Measurements from ENCODE around the gene HRH2. TPM values are rescaled to one million over a fixed set of nuclear protein-coding genes. Genes with fewer than 3 reads are reported as not detected.
"Not testable (repeated sequence)": the region's sequence is repeated elsewhere in the genome, so short reads cannot be mapped to it uniquely, and the experiment has no call there.

Gene HRH2
- total RNA-seq, 1 experiment from 2014 or later, result not detected

DNA sequence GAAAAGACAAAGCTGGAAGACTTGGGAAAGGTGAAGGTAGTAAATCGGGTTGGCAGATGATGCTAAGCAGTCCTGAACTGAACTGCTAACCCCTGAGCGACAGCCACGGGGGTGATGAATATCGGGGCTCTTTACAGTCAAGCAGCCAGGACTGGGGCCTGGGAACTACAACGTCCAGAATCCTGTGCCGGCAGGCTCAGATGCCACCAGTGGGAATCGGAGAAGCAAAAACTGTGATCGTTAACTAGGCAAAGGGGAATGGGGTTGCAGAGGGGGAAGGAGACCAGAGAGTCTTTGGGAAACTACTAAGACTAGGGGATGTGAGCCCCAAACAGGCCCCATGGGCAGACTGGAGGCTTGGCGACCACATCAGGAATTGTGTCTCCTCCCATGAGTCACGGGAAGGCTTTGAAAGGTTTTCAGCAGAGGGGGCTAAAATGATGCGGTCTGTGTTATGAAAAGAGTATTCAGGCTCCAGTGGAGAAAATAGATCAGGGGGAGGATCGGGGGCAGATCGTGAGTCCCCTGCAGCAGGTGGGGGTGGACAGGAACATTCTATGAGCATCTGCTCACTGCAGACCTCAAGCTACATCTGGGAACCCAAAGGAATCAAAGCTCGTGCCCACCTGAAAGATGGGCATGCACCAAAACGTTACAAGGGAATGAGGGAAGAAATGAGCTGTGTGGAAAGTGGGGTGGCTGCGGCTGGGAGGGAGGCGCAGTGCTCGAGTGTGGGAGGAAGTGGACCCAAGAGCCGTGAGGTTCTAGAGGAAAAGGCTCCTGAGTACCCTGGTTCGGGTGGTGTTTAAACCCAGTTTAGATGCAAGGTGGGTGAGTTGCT, 53.8 kb downstream of the HRH2 start:
- Histone ChIP-seq H3K27ac (no peak overlapping the region), H3K27me3 (replicated peaks) (peaks cover 20% of the 10 kb centered on the region), H3K4me1 (replicated peaks) (no peaks in the 10 kb centered on the region), H3K4me3 (no peak overlapping the region), H3K9me3 (replicated peaks) (no peaks in the 10 kb centered on the region), H3K36me3 (no peaks in the 10 kb centered on the region)
- DNase-seq (ENCODE audit: low read depth in 1 of 2, low spot score in 2 of 2), result peak in 1 of 2 experiments; percentile 38

DNA sequence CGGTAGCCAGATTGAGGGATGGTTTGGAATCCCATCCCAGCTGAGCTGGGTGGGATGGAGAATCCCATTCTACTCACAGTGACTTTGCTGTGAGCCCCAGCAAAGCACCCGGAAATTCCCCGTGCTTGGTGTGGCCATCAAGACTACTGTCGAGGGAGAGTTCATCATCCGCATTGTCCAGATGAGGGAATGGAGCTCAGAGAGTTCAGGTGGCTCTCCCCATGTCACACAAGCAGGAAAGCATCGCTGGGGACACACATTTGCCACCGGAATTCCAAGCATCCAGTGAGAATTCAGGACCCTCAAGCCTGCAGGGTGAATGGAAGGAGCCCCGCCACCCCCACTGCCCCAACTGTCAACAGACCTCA, 54.4 kb downstream of the HRH2 start:
- DNase-seq (ENCODE audit: low read depth in 1 of 2, low spot score in 2 of 2), result no peak

DNA sequence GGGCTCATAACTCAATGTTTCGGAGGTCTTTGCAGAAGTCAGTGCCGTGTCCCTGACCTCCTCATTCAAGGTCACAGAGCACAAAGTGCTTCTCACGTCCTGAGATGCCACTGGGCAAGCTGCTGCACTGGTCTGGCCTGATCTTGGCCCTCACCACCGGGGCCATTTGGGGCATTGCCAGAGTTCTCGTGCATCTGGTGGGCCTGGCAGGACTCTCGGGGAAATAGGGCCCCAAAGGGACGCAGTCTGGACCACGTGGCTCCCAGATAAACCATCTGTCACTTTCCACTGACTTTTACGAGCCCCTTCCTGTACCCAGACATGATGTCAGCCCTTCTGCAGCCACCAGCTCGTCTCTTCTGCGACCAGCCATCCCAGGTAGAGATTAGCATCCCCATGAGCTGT, 54.8 kb downstream of the HRH2 start:
- no peaks in the 10 kb centered on the region for H3K4me1 ChIP-seq (replicated peaks)
- peaks cover 20% of the 10 kb centered on the region for H3K27me3 ChIP-seq (replicated peaks)
- H3K9me3 ChIP-seq (replicated peaks), result no peaks in the 10 kb centered on the region
- no peak for DNase-seq (ENCODE audit: low read depth in 1 of 2, low spot score in 2 of 2)
- no peak overlapping the region for H3K27ac ChIP-seq
- no peak overlapping the region for H3K4me3 ChIP-seq
- H3K36me3 ChIP-seq, result no peaks in the 10 kb centered on the region

More for the DNA sequence above, 54.4 kb downstream of the HRH2 start:
- no peaks in the 10 kb centered on the region for H3K9me3 ChIP-seq (replicated peaks)
- H3K27ac ChIP-seq, result no peak overlapping the region
- H3K36me3 ChIP-seq, result no peaks in the 10 kb centered on the region
- H3K27me3 ChIP-seq (replicated peaks), result peaks cover 20% of the 10 kb centered on the region
- H3K4me3 ChIP-seq, result no peak overlapping the region
- H3K4me1 ChIP-seq (replicated peaks), result no peaks in the 10 kb centered on the region

GRCh38 chr5:175713930-175714329, 56.1 kb downstream of the HRH2 start:
- H3K4me1 ChIP-seq (replicated peaks), result no peaks in the 10 kb centered on the region
- no peak overlapping the region for H3K4me3 ChIP-seq
- H3K27ac ChIP-seq, result no peak overlapping the region
- H3K36me3 ChIP-seq, result no peaks in the 10 kb centered on the region
- H3K9me3 ChIP-seq (replicated peaks), result no peaks in the 10 kb centered on the region; the same call in 1 of the 2 replicates
- DNase-seq (ENCODE audit: low read depth in 1 of 2, low spot score in 2 of 2), result peak in 1 of 2 experiments; percentile 31
- peaks cover 20% of the 10 kb centered on the region for H3K27me3 ChIP-seq (replicated peaks)

DNA sequence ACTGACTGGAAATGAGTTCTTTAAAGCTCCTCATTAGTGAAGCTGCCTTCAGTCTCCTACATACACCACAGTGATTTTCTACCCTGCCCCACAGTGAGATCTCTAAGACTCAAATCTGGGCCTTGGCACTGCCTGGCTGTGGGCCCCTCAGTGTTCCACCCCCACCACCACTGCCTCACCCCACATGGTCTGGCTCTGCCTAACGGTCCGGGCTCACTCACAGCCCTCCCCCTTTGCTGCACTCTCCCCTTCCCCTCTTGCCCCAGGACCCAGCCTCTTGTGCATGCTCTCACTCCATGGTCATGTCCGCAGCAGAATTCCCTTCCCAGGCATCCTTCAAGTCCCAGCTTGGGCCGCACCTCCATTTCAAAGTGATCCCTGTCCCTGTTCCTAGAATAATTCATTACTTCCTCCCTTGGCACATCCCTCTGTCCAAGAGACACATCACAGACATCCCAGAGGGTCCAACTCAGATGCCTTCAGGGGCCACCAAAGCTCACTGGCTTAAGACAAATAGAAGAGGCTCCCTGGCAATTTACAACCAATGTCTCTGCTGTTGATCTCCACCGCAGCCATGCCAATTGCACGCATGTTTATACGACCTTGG, 56.7 kb downstream of the HRH2 start:
- no peaks in the 10 kb centered on the region for H3K4me1 ChIP-seq (replicated peaks)
- no peaks in the 10 kb centered on the region; the same call in 1 of the 2 replicates for H3K9me3 ChIP-seq (replicated peaks)
- H3K36me3 ChIP-seq, result no peaks in the 10 kb centered on the region
- H3K27me3 ChIP-seq (replicated peaks), result peaks cover 20% of the 10 kb centered on the region
- H3K4me3 ChIP-seq, result no peak overlapping the region
- H3K27ac ChIP-seq, result no peak overlapping the region
- peak in 1 of 2 experiments; percentile 37 for DNase-seq (ENCODE audit: low read depth in 1 of 2, low spot score in 2 of 2)

DNA sequence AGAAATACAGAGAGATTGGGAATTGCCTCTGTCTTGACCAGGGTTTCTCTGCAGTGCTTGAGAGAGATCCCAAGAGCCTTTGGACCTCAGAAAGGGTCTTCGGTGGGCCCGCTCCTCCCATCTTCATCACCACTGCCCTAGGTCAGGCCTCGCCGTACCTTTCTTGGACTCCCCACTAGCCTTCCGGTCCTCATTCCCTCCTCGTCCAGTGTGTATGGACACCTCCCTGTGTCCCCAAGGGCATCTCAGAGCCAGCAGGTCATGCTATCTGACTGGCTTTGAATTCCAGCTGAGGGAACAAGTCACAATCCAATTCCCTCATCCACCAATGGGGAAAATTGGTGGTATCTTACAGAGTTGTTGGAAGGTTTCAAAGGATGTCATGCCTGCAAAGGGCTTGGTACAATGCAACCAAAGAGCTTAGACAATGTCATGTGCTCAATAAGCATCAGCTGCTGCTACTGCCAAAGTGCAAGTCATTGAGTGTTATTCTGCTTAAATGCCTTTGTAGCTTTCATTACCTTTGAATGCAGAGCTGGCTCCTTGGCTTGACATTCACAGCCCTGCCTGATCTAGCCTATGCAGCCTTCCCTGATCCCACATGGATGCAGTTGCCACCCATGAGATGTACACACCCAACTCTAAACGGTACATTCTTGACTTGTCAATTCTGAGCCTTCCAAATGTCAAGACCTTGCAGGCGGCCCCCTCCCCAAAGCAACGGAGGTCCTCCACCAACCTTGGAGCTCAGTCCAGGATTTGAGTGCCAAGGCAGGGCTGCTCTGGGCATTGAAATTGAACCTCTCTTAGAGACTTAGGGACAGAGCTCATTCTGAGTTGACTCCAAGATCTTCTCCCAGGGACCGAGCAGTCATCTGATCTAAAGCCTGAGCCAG, 58.0 kb downstream of the HRH2 start:
- Histone ChIP-seq H3K4me1 (replicated peaks) (no peaks in the 10 kb centered on the region), H3K4me3 (no peak overlapping the region), H3K9me3 (replicated peaks) (no peaks in the 10 kb centered on the region; the same call in 1 of the 2 replicates), H3K27ac (no peak overlapping the region), H3K36me3 (no peaks in the 10 kb centered on the region), H3K27me3 (replicated peaks) (peaks cover 7% of the 10 kb centered on the region)
- peak in 1 of 2 experiments; percentile 32 for DNase-seq (ENCODE audit: low read depth in 1 of 2, low spot score in 2 of 2)

- peak in 1 of 2 experiments; percentile 11 for DNase-seq (ENCODE audit: low read depth in 1 of 2, low spot score in 2 of 2)
- Histone ChIP-seq H3K36me3 (no peaks in the 10 kb centered on the region), H3K27ac (no peak overlapping the region), H3K9me3 (replicated peaks) (no peaks in the 10 kb centered on the region; the same call in 1 of the 2 replicates), H3K4me3 (no peak overlapping the region), H3K4me1 (replicated peaks) (no peaks in the 10 kb centered on the region), H3K27me3 (replicated peaks) (peaks cover 3% of the 10 kb centered on the region; the same call in 1 of the 2 replicates)
Observed at GRCh38 chr5:175717837-175718236, 60.0 kb downstream of the HRH2 start.

GRCh38 chr5:175718401-175719108, 60.7 kb downstream of the HRH2 start:
- H3K9me3 ChIP-seq (replicated peaks), result no peaks in the 10 kb centered on the region; the same call in 1 of the 2 replicates
- peak in 1 of 2 experiments; percentile 36 for DNase-seq (ENCODE audit: low read depth in 1 of 2, low spot score in 2 of 2)
- no peak overlapping the region for H3K27ac ChIP-seq
- H3K4me1 ChIP-seq (replicated peaks), result no peaks in the 10 kb centered on the region
- no peaks in the 10 kb centered on the region for H3K36me3 ChIP-seq
- no peak overlapping the region for H3K4me3 ChIP-seq
- H3K27me3 ChIP-seq (replicated peaks), result no peaks in the 10 kb centered on the region

DNA sequence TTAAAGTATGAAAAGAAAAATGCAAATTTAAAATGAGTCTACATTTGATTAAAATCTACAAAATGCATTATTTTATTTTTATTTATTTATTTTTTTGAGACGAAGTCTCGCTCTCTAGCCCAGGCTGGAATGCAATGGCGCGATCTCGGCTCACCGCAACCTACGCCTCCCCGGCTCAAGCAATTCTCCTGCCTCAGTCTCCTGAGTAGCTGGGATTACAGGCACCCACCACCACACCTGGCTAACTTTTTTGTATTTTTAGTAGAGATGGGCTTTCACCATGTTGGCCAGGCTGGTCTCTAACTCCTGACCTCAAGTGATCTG, 61.2 kb downstream of the HRH2 start:
- not testable (repeated sequence) for H3K36me3 ChIP-seq

GRCh38 chr5:175724314-175725275, 66.7 kb downstream of the HRH2 start:
- no peak overlapping the region for H3K27ac ChIP-seq
- H3K9me3 ChIP-seq (replicated peaks), result no peaks in the 10 kb centered on the region
- no peak overlapping the region for H3K4me3 ChIP-seq
- DNase-seq (ENCODE audit: low read depth in 1 of 2, low spot score in 2 of 2), result no peak
- no peaks in the 10 kb centered on the region for H3K4me1 ChIP-seq (replicated peaks)
- H3K27me3 ChIP-seq (replicated peaks), result no peaks in the 10 kb centered on the region
- H3K36me3 ChIP-seq, result no peaks in the 10 kb centered on the region

More for the DNA sequence above, 61.2 kb downstream of the HRH2 start:
- peak in 1 of 2 experiments; percentile 7 for DNase-seq (ENCODE audit: low read depth in 1 of 2, low spot score in 2 of 2)
- H3K4me1 ChIP-seq (replicated peaks); H3K9me3 ChIP-seq (replicated peaks); H3K27me3 ChIP-seq (replicated peaks); H3K27ac ChIP-seq; H3K4me3 ChIP-seq: not testable (repeated sequence)

GRCh38 chr5:175728316-175728715, 70.4 kb downstream of the HRH2 start:
- DNase-seq (ENCODE audit: low read depth in 1 of 2, low spot score in 2 of 2), result no peak
- no peak overlapping the region for H3K4me3 ChIP-seq
- 0 out of 2 replicates have a peak, but pooled peaks cover 2% of the 10 kb centered on the region for H3K9me3 ChIP-seq (replicated peaks)
- no peaks in the 10 kb centered on the region for H3K36me3 ChIP-seq
- H3K4me1 ChIP-seq (replicated peaks), result no peaks in the 10 kb centered on the region
- H3K27ac ChIP-seq, result no peak overlapping the region
- no peaks in the 10 kb centered on the region for H3K27me3 ChIP-seq (replicated peaks)

All from SJSA1 (cell line).